ENCODE measurements around the gene NCOA6. TPM values are rescaled to one million over a fixed set of nuclear protein-coding genes. Genes with fewer than 3 reads are reported as not detected.
A peak's percentile ranks its signal among the peaks of the same experiment; 100 is the strongest.

Gene NCOA6
- total and polyA plus RNA-seq, 2 of the 4 experiments (the other 2 are of a cell fraction), result 3.6 to 13.1 TPM

- Histone ChIP-seq H3K4me1 (ENCODE audit: control insufficient read depth, insufficient read depth, low read length) (peaks cover 12% of the 10 kb centered on the region), H2BK20ac (ENCODE audit: low read depth, low read length) (no peak overlapping the region), H4K5ac (ENCODE audit: low read depth, low read length) (no peak overlapping the region), H2BK5ac (ENCODE audit: low read depth, low read length, poor library complexity, severe bottlenecking) (peak overlapping the region; percentile 20), H3K79me1 (ENCODE audit: low read depth in 1 of 2, low read length in 2 of 2) (peaks cover 4 to 30% of the 10 kb centered on the region in 2 experiments), H3K23ac (ENCODE audit: low read depth, low read length) (peak overlapping the region; percentile 36; the same call in 1 of the 2 replicates), H3K18ac (ENCODE audit: low read depth, low read length) (no peak overlapping the region), H3K4ac (ENCODE audit: low read depth, low read length) (no peak overlapping the region; the same call in 1 of the 2 replicates), H2BK120ac (ENCODE audit: low read depth, low read length) (no peak overlapping the region), H3K9me3 (ENCODE audit: control insufficient read depth, insufficient read depth, low read length) (no peaks in the 10 kb centered on the region), H3K27ac (ENCODE audit: insufficient read depth, low read length) (no peak overlapping the region), H3K9ac (ENCODE audit: low read depth, low read length) (no peak overlapping the region), H3K9me1 (ENCODE audit: insufficient read depth, low read length) (no peaks in the 10 kb centered on the region; the same call in 1 of the 2 replicates), H4K20me1 (ENCODE audit: insufficient read depth, low read length) (no peaks in the 10 kb centered on the region), H3K27me3 (ENCODE audit: control insufficient read depth, insufficient read depth, low read length) (no peaks in the 10 kb centered on the region), H3K14ac (replicated peaks; ENCODE audit: low read depth, low read length) (no peak overlapping the region), H2AFZ (replicated peaks; ENCODE audit: low read length, poor library complexity) (no peak overlapping the region), H2AK9ac (replicated peaks; ENCODE audit: low read depth, low read length, poor library complexity) (no peak overlapping the region), H3K4me3 (ENCODE audit: insufficient read depth, low read depth, low read length) (no peak overlapping the region), H4K8ac (ENCODE audit: low read depth in 2 of 2, low read length in 2 of 2) (no peak overlapping the region), H3K56ac (ENCODE audit: extremely low read depth, insufficient read depth, low read length) (no peak overlapping the region), H4K91ac (ENCODE audit: insufficient read depth, low read depth, low read length) (no peak overlapping the region), H3K36me3 (ENCODE audit: control insufficient read depth, insufficient read depth, low read length) (peaks cover 22% of the 10 kb centered on the region), H3K4me2 (ENCODE audit: low read depth, low read length) (no peak overlapping the region), H2AK5ac (ENCODE audit: low read depth, low read length) (no peak overlapping the region), H2BK15ac (ENCODE audit: low read depth, low read length) (no peak overlapping the region)
- no peak for ATAC-seq (ENCODE audit: low read depth)
- POLR2A ChIA-PET (ENCODE audit: unreplicated experiment), result no interaction called here
- WGBS, 2 experiments (ENCODE audit: extremely low coverage in 2 of 2, insufficient read length in 1 of 2), result 87% methylated on average over 3 of the region's 3 CpGs; no CpG with 5 or more reads in 1 of the 2 experiments
- dilution Hi-C loops (cut with HindIII; ENCODE audit: low sequenced_read_pairs, unreplicated experiment), result no loop called here
- DNase-seq, result no peak
- intact Hi-C loops (cut with micrococcal nuclease), result no loop called here
- no TSS peak for BruUV-seq (replicated peaks)
- TF ChIP-seq CEBPB (IDR thresholded peaks at IDR 0.05; ENCODE audit: low read depth, low read length), result no peak
- TF ChIP-seq MAZ (IDR thresholded peaks at IDR 0.05; ENCODE audit: borderline replicate concordance, low read depth, low read length), result no peak
- TF ChIP-seq, protein P1, sequence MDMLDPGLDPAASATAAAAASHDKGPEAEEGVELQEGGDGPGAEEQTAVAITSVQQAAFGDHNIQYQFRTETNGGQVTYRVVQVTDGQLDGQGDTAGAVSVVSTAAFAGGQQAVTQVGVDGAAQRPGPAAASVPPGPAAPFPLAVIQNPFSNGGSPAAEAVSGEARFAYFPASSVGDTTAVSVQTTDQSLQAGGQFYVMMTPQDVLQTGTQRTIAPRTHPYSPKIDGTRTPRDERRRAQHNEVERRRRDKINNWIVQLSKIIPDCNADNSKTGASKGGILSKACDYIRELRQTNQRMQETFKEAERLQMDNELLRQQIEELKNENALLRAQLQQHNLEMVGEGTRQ (IDR thresholded peaks at IDR 0.05; ENCODE audit: low read depth, low read length), result no peak
- TF ChIP-seq NFE2L2 (IDR thresholded peaks at IDR 0.05; ENCODE audit: low read depth, low read length), result no peak
- TF ChIP-seq MXI1 (IDR thresholded peaks at IDR 0.05; ENCODE audit: borderline replicate concordance, low read depth, low read length), result no peak
- no peak for TF ChIP-seq FOS (IDR thresholded peaks at IDR 0.05; ENCODE audit: low read depth, low read length)
- in situ Hi-C loops (cut with MboI; ENCODE audit: low sequenced_read_pairs), result no loop called here
- CTCF ChIA-PET, result no interaction called here
Observed at GRCh38 chr20:34771680-34772081, 53.8 kb downstream of the NCOA6 start.
